H9 (cell line): ENCODE measurements around the gene ELAC1. TPM values are rescaled to one million over a fixed set of nuclear protein-coding genes. Genes with fewer than 3 reads are reported as not detected.

ENCODE experiments used
- DNase-seq: peaks from one replicate; pipeline ENCODE4 v3.0.0-alpha.2; 2017
- H2AFZ ChIP-seq: one replicate; pipeline ENCODE4 v1.6.1; 2013; ENCODE audit warnings: mild to moderate bottlenecking, low read length, control low read depth, moderate library complexity
- H2AK5ac ChIP-seq: 2 replicates; pipeline ENCODE4 v1.6.1; 2013; ENCODE audit warnings: low read length, control low read depth, mixed read lengths; ENCODE audit not compliant: insufficient read length
- H2BK120ac ChIP-seq: one replicate; pipeline ENCODE4 v1.6.1; 2013; ENCODE audit warnings: low read depth, mild to moderate bottlenecking, low read length, control low read depth, inconsistent platforms; ENCODE audit not compliant: poor library complexity, severe bottlenecking
- H2BK12ac ChIP-seq: 2 replicates; pipeline ENCODE4 v1.6.1; 2013; ENCODE audit warnings: low read length, control low read depth, mixed read lengths, low read depth; ENCODE audit not compliant: insufficient read length
- H2BK15ac ChIP-seq: 2 replicates; pipeline ENCODE4 v1.6.1; 2013; ENCODE audit warnings: low read depth, low read length, control low read depth
- H2BK20ac ChIP-seq: one replicate; pipeline ENCODE4 v1.6.1; 2013; ENCODE audit warnings: low read depth, mild to moderate bottlenecking, low read length, control low read depth, inconsistent platforms; ENCODE audit not compliant: poor library complexity, severe bottlenecking
- H2BK5ac ChIP-seq: 2 replicates; pipeline ENCODE4 v1.6.1; 2013; ENCODE audit warnings: low read length, control low read depth, mixed read lengths; ENCODE audit not compliant: insufficient read length
- H3K14ac ChIP-seq: 2 replicates; pipeline ENCODE4 v1.6.1; 2013; ENCODE audit warnings: low read length, control low read depth; ENCODE audit not compliant: insufficient read depth
- H3K18ac ChIP-seq: 2 replicates; pipeline ENCODE4 v1.6.1; 2013; ENCODE audit warnings: low read depth, mild to moderate bottlenecking, mixed read lengths, low read length, control low read depth; ENCODE audit not compliant: insufficient read length
- H3K23ac ChIP-seq: 2 replicates; pipeline ENCODE4 v1.6.1; 2013; ENCODE audit warnings: low read length, control low read depth, mixed read lengths, low read depth; ENCODE audit not compliant: insufficient read length
- H3K23me2 ChIP-seq: 2 replicates; pipeline ENCODE4 v1.6.1; 2013; ENCODE audit warnings: low read depth, mild to moderate bottlenecking, mixed read lengths, low read length, control low read depth; ENCODE audit not compliant: insufficient read length, poor library complexity, severe bottlenecking
- H3K27ac ChIP-seq: 2 replicates; pipeline ENCODE4 v1.5.1; 2013; ENCODE audit warnings: low read length, control low read depth, mixed read lengths, low read depth; ENCODE audit not compliant: insufficient read length
- H3K27me3 ChIP-seq: 2 replicates; pipeline ENCODE4 v1.6.1; 2013; ENCODE audit warnings: low read length, control low read depth, inconsistent platforms; ENCODE audit not compliant: insufficient read depth
- H3K4ac ChIP-seq: 2 replicates; pipeline ENCODE4 v1.6.1; 2013; ENCODE audit warnings: low read depth, mild to moderate bottlenecking, control low read depth, inconsistent platforms, low read length, moderate library complexity
- H3K4me1 ChIP-seq: 2 replicates; pipeline ENCODE4 v1.6.1; 2013; ENCODE audit warnings: low read length, control low read depth, inconsistent platforms; ENCODE audit not compliant: insufficient read depth
- H3K4me2 ChIP-seq: 2 replicates; pipeline ENCODE4 v1.6.1; 2013; ENCODE audit warnings: low read length, control low read depth, mixed read lengths; ENCODE audit not compliant: insufficient read length, insufficient read depth
- H3K56ac ChIP-seq: 2 replicates; pipeline ENCODE4 v1.6.1; 2013; ENCODE audit warnings: low read depth, mild to moderate bottlenecking, mixed read lengths, low read length, control low read depth; ENCODE audit not compliant: insufficient read length
- H3K79me1 ChIP-seq: 2 replicates; pipeline ENCODE4 v1.6.1; 2013; ENCODE audit warnings: low read depth, mild to moderate bottlenecking, moderate library complexity, low read length, control low read depth, inconsistent platforms; ENCODE audit not compliant: insufficient read depth, poor library complexity, severe bottlenecking
- H3K79me2 ChIP-seq: 2 replicates; pipeline ENCODE4 v1.6.1; 2013; ENCODE audit warnings: low read length, control low read depth, inconsistent platforms; ENCODE audit not compliant: insufficient read depth
- H3K9ac ChIP-seq: 2 replicates; pipeline ENCODE4 v1.6.1; 2013; ENCODE audit warnings: low read length, control low read depth, mixed read lengths; ENCODE audit not compliant: insufficient read length; ENCODE audit errors: extremely low read depth
- H3K9me3 ChIP-seq: one replicate; pipeline ENCODE4 v1.6.1; 2013; ENCODE audit warnings: low read depth, low read length, inconsistent platforms; ENCODE audit not compliant: control insufficient read depth
- H3T11ph ChIP-seq: one replicate; pipeline ENCODE4 v1.6.1; 2013; ENCODE audit warnings: mild to moderate bottlenecking, low read length, control low read depth, inconsistent platforms
- H4K20me1 ChIP-seq: one replicate; pipeline ENCODE4 v1.6.1; 2013; ENCODE audit not compliant: control insufficient read depth, insufficient read length, insufficient read depth
- H4K5ac ChIP-seq: 2 replicates; pipeline ENCODE4 v1.6.1; 2013; ENCODE audit warnings: low read depth, mild to moderate bottlenecking, mixed read lengths, low read length, control low read depth; ENCODE audit not compliant: insufficient read length
- H4K8ac ChIP-seq: replicated peaks from 2 replicates; pipeline ENCODE4 v1.6.1; 2013; ENCODE audit warnings: low read length, control low read depth, mixed read lengths, low read depth; ENCODE audit not compliant: insufficient read length
- H4K91ac ChIP-seq: 2 replicates; pipeline ENCODE4 v1.6.1; 2013; ENCODE audit warnings: low read depth, mild to moderate bottlenecking, moderate library complexity, mixed read lengths, low read length, control low read depth; ENCODE audit not compliant: insufficient read length
- H3K27ac Mint-ChIP-seq, 3 experiments: 2 replicates in 2 of 3; 3 replicates in 1 of 3; pipeline ENCODE4 v1.8.0; 2020 to 2021; ENCODE audit warnings: mixed read lengths in 3 of 3, mild to moderate bottlenecking in 1 of 3, moderate library complexity in 1 of 3
- H3K27me3 Mint-ChIP-seq: 2 replicates; pipeline ENCODE4 v1.8.0; 2021; ENCODE audit warnings: low read depth, mild to moderate bottlenecking, moderate library complexity, mixed read lengths
- H3K36me3 Mint-ChIP-seq, 3 experiments: 2 replicates in 2 of 3; 3 replicates in 1 of 3; pipeline ENCODE4 v1.8.0; 2020 to 2021; ENCODE audit warnings: low read depth in 3 of 3, mixed read lengths in 3 of 3; ENCODE audit not compliant: insufficient read depth in 1 of 3
- H3K4me1 Mint-ChIP-seq, 2 experiments: 2 replicates each; pipeline ENCODE4 v1.8.0; 2020; ENCODE audit warnings: mixed read lengths in 2 of 2
- H3K4me3 Mint-ChIP-seq, 2 experiments: 2 replicates in 1 of 2; 3 replicates in 1 of 2; pipeline ENCODE4 v1.8.0; 2020 to 2021; ENCODE audit warnings: mild to moderate bottlenecking in 2 of 2, mixed read lengths in 2 of 2, moderate library complexity in 1 of 2
- H3K9me3 Mint-ChIP-seq, 2 experiments: 2 replicates in 1 of 2; 3 replicates in 1 of 2; pipeline ENCODE4 v1.8.0; 2020; ENCODE audit warnings: mild to moderate bottlenecking in 2 of 2, mixed read lengths in 2 of 2, moderate library complexity in 1 of 2
- CTCF ChIP-seq: fragments of 200-600 bp; sonication (generic); conservative IDR thresholded peaks from 3 replicates; pipeline ENCODE4 v1.8.0; 2021; ENCODE audit warnings: antibody characterized with exemption, mild to moderate bottlenecking
- WGBS: extraction: QIAGEN DNeasy Blood & Tissue Kit; methylation state at CpG from one replicate; pipeline ENCODE4 v1.1.7; 2013; ENCODE audit warnings: missing lambda C conversion rate, low lambda C conversion rate, mixed read lengths; ENCODE audit not compliant: insufficient read length; ENCODE audit errors: extremely low coverage; 5-methylcytosine and 5-hydroxymethylcytosine counted together
- total RNA-seq: library from RNA; stranded (reverse); gene quantifications from 2 replicates; pipeline ENCODE4 v1.2.1, GENCODE V29; 2021

ELAC1 gene
- total RNA-seq, 1 experiment from 2014 or later, result 5.7 TPM

GRCh38 chr18:50928551-50928950 is 39.3 kb upstream of the ELAC1 start:
- H3K4me1 Mint-ChIP-seq, result no peaks in the 10 kb centered on the region

More at GRCh38 chr18:50928551-50928950, 39.3 kb upstream of the ELAC1 start:
- no peaks in the 10 kb centered on the region for H3K4me1 ChIP-seq
- H2AK5ac ChIP-seq, result no peak overlapping the region
- no peak overlapping the region for H3K23ac ChIP-seq
- Mint-ChIP-seq H3K36me3 (peaks cover 38 to 64% (median 56%) of the 10 kb centered on the region in 3 experiments), H3K9me3 (peaks cover 20% of the 10 kb centered on the region in 2 experiments), H3K27me3 (no peaks in the 10 kb centered on the region), H3K27ac (peak overlapping the region in 1 of 3 experiments; percentile 73; a peak in 1 of 7 replicates), H3K4me3 (no peak overlapping the region)
- H4K8ac ChIP-seq, result no peak overlapping the region
- no peaks in the 10 kb centered on the region for H3K79me1 ChIP-seq
- H3K27me3 ChIP-seq, result no peaks in the 10 kb centered on the region
- no peak for TF ChIP-seq CTCF
- no peaks in the 10 kb centered on the region for H4K20me1 ChIP-seq
- H3K4me2 ChIP-seq, result no peak overlapping the region
- no peak overlapping the region for H3K27ac ChIP-seq
- H3K4ac ChIP-seq, result no peak overlapping the region
- no peak for DNase-seq
- no peaks in the 10 kb centered on the region for H3K23me2 ChIP-seq
- H3K14ac ChIP-seq, result no peak overlapping the region
- no peak overlapping the region for H4K5ac ChIP-seq
- H2BK120ac ChIP-seq, result no peak overlapping the region
- no peak overlapping the region for H3K18ac ChIP-seq
- H3K9ac ChIP-seq, result no peak overlapping the region
- no peak overlapping the region for H2AFZ ChIP-seq
- H3K79me2 ChIP-seq, result no peaks in the 10 kb centered on the region
- H2BK5ac ChIP-seq, result no peak overlapping the region
- no peak overlapping the region for H2BK12ac ChIP-seq
- no peak overlapping the region for H3K56ac ChIP-seq
- no peak overlapping the region for H3T11ph ChIP-seq
- H3K9me3 ChIP-seq, result no peaks in the 10 kb centered on the region
- WGBS, result no CpG with 5 or more reads among the region's 2 CpGs
- H2BK15ac ChIP-seq, result no peak overlapping the region
- no peak overlapping the region for H4K91ac ChIP-seq
- no peak overlapping the region for H2BK20ac ChIP-seq
